ENCODE measurements around the gene LGMN. TPM values are rescaled to one million over a fixed set of nuclear protein-coding genes. Genes with fewer than 3 reads are reported as not detected.
"Not testable (repeated sequence)": the region's sequence is repeated elsewhere in the genome, so short reads cannot be mapped to it uniquely, and the experiment has no call there.

Gene LGMN
- total RNA-seq, 1 donor from 2014 or later, result 100 TPM

- intact Hi-C loops (cut with micrococcal nuclease), result no loop called here
- Histone ChIP-seq H3K27ac (replicated peaks) (peak overlapping the region; percentile 43), H3K27me3 (ENCODE audit: low read depth) (no peaks in the 10 kb centered on the region), H3K9me3 (replicated peaks) (peaks cover 1% of the 10 kb centered on the region), H3K4me1 (peaks cover 16% of the 10 kb centered on the region), H3K36me3 (no peaks in the 10 kb centered on the region), H3K4me3 (no peak overlapping the region)
- no peak for DNase-seq
- no peak for TF ChIP-seq CTCF (IDR thresholded peaks at IDR 0.05; ENCODE audit: borderline replicate concordance)
Measured at GRCh38 chr14:92781350-92781749, 32.9 kb upstream of the LGMN start.

DNA sequence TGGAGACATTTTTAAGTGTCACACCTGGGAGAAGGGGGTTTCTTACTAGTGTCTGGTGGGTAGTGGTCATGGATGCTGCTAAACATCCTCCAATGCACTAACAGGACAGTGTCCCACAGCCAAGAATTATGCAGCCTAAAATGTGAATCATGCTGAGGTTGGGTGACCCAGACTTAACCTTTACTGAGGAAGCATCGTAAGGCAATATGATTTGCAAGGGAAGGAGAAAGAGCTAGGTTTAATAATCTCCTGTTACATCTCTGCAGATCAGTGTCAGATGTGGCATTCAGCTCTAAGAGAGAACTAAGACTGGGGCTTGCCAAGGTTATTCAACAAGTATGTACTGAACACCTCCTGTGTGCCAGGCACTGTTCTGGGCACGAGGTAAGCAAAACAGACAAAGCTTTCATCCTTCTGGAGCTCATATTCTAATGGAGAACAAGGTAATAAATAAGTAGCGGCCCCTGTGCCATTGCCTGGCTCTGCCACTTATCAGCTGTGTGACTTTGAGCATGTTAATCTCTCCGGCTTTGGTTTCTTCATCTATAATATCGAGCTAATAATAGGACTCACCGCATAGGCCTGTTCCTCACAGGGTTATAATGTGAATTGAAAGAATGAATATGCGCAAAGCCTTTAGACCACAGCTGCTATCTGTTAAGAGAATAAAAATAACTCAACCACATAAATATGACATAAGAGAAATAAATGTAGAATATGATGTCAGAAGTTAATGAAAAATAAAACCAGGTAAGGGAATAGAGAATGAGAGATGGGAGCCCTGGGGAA lies 32.2 kb upstream of the LGMN start:
- TF ChIP-seq CTCF (IDR thresholded peaks at IDR 0.05; ENCODE audit: borderline replicate concordance), result no peak
- Histone ChIP-seq H3K36me3 (no peaks in the 10 kb centered on the region), H3K27ac (replicated peaks) (peak overlapping the region; percentile 43), H3K9me3 (replicated peaks) (no peaks in the 10 kb centered on the region), H3K4me1 (peaks cover 10% of the 10 kb centered on the region), H3K27me3 (ENCODE audit: low read depth) (no peaks in the 10 kb centered on the region), H3K4me3 (no peak overlapping the region)
- intact Hi-C loops (cut with micrococcal nuclease), result no loop called here
- DNase-seq, result no peak

GRCh38 chr14:92778868-92779565 lies 30.6 kb upstream of the LGMN start:
- H3K4me1 ChIP-seq; DNase-seq; H3K36me3 ChIP-seq; H3K27me3 ChIP-seq (ENCODE audit: low read depth); H3K27ac ChIP-seq (replicated peaks); H3K4me3 ChIP-seq; intact Hi-C loops (cut with micrococcal nuclease); H3K9me3 ChIP-seq (replicated peaks): not testable (repeated sequence)

GRCh38 chr14:92775292-92775691 lies 26.9 kb upstream of the LGMN start:
- DNase-seq; H3K9me3 ChIP-seq (replicated peaks); H3K4me1 ChIP-seq; H3K4me3 ChIP-seq; H3K36me3 ChIP-seq; intact Hi-C loops (cut with micrococcal nuclease); H3K27me3 ChIP-seq (ENCODE audit: low read depth): not testable (repeated sequence)
- peak overlapping the region; percentile 42 for H3K27ac ChIP-seq (replicated peaks)

- H3K9me3 ChIP-seq (replicated peaks), result no peaks in the 10 kb centered on the region
Measured at GRCh38 chr14:92774572-92774971, 26.1 kb upstream of the LGMN start.

GRCh38 chr14:92770484-92770883 lies 22.1 kb upstream of the LGMN start:
- H3K27ac ChIP-seq (replicated peaks), result no peak overlapping the region
- DNase-seq, result no peak
- no peaks in the 10 kb centered on the region for H3K27me3 ChIP-seq (ENCODE audit: low read depth)
- no peaks in the 10 kb centered on the region for H3K4me1 ChIP-seq
- TF ChIP-seq CTCF (IDR thresholded peaks at IDR 0.05; ENCODE audit: borderline replicate concordance), result no peak
- H3K36me3 ChIP-seq, result no peaks in the 10 kb centered on the region
- intact Hi-C loops (cut with micrococcal nuclease), result no loop called here
- no peak overlapping the region for H3K4me3 ChIP-seq
- H3K9me3 ChIP-seq (replicated peaks), result no peaks in the 10 kb centered on the region

More at GRCh38 chr14:92774572-92774971, 26.1 kb upstream of the LGMN start:
- intact Hi-C loops (cut with micrococcal nuclease), result no loop called here
- Histone ChIP-seq H3K36me3 (no peaks in the 10 kb centered on the region), H3K4me3 (no peak overlapping the region), H3K27ac (replicated peaks) (peak overlapping the region; percentile 42), H3K4me1 (no peaks in the 10 kb centered on the region), H3K27me3 (ENCODE audit: low read depth) (no peaks in the 10 kb centered on the region)
- DNase-seq, result no peak
- no peak for TF ChIP-seq CTCF (IDR thresholded peaks at IDR 0.05; ENCODE audit: borderline replicate concordance)

Measured in left ventricle myocardium inferior (tissue), 1 donor.